ENCODE data around the gene EMC9. TPM values are rescaled to one million over a fixed set of nuclear protein-coding genes. Genes with fewer than 3 reads are reported as not detected.

EMC9 gene
- total RNA-seq, 1 donor: 9.9 TPM

DNA sequence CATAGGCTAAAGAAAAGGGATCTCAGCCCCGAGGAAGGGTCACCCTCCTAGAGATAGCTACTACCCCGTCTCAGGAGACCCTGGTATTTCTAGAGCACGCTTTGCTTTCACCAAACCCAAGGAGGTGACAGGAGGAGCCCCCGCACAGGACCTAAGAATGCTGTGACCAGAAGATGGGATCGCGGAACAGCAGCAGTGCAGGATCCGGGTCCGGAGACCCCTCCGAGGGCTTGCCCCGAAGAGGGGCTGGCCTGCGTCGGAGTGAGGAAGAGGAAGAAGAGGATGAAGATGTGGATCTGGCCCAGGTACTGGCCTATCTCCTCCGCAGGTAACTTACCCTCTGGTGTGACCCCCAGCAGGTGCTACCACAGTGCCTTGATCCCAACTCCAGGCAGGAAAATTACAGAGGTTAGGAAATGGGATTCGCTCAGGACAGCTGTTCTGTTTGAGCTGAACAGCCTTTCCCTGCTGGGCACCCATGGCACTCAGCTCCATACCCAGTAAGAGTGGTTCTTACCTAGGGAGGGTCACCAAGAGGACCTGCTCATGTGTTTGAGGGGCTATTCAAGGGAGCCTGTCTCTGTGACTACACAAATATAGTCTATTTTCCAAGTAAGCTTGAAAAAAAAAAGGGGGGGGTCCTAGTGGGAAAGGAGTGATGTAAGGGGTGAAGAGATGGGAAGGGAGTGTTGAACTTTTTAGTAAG, 25.8 kb downstream of the EMC9 start:
- TF ChIP-seq, protein P1, sequence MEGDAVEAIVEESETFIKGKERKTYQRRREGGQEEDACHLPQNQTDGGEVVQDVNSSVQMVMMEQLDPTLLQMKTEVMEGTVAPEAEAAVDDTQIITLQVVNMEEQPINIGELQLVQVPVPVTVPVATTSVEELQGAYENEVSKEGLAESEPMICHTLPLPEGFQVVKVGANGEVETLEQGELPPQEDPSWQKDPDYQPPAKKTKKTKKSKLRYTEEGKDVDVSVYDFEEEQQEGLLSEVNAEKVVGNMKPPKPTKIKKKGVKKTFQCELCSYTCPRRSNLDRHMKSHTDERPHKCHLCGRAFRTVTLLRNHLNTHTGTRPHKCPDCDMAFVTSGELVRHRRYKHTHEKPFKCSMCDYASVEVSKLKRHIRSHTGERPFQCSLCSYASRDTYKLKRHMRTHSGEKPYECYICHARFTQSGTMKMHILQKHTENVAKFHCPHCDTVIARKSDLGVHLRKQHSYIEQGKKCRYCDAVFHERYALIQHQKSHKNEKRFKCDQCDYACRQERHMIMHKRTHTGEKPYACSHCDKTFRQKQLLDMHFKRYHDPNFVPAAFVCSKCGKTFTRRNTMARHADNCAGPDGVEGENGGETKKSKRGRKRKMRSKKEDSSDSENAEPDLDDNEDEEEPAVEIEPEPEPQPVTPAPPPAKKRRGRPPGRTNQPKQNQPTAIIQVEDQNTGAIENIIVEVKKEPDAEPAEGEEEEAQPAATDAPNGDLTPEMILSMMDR (IDR thresholded peaks at IDR 0.05; ENCODE audit: insufficient read depth, low read depth, low read length): no peak
- DNase-seq (ENCODE audit: low read depth): no peak

DNA sequence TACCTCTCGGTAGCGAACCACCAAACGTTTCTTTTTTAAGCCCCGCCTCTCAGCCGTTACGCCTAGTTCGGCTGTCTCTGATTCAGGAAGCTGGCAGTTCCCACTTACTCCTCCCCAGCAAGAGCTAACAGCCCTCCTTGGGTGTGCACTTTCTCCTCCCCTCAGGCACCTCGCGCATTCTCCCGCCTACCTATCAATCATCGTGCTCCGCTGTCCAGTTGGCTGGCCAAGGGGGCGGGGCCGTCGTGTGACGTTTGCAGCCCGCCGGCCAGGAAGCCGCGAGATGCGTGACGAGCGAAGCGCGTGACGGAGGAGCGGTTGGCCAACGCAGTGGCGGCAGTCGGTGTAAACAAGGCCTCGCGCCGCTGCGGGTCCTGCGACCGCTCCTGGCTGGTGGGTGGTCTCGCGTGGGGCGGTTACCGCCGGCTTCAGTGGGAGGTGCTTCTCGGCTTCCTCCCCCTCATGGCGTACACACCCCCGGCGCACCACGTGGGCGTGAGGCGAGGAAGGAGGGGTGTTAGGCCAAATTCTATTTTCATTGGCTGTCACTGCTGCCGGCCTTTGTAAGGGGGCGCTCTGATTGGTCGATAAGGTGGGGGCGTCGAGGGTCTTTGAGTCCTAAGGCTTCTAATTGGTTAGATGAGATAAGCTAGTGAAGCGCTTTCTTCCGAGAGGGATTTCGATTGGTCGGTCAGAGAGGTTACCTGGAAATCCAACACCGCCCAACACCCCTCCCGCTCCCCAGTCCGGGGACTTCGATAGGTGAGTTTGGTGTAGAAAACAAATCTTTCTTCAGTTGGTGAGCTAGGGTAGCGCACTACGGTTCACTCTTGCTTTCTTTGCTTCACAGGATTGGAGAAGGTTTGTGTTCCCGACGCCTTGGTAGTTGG, 26.6 kb downstream of the EMC9 start, which contains the start of the genes DCAF11 and NRL:
Gene DCAF11 (plus strand): TSS at position 246 of the 890 bp plus-strand sequence. CDS start 818 bp downstream, outside the sequence.
Gene NRL (minus strand): TSS at position 418 of the 890 bp plus-strand sequence. CDS start 32,101 bp downstream, outside the sequence.
- H3K4me3 ChIP-seq (ENCODE audit: low read depth, low read length): peak within 1 kb of the TSS; percentile 87
- peak; percentile 100 for DNase-seq (ENCODE audit: low read depth)
- TF ChIP-seq, protein P1 (IDR thresholded peaks at IDR 0.05; ENCODE audit: insufficient read depth, low read depth, low read length): no peak

More for the DNA sequence above, 25.8 kb downstream of the EMC9 start:
- peak overlapping the region; percentile 87 for H3K4me3 ChIP-seq (ENCODE audit: low read depth, low read length)

DNA sequence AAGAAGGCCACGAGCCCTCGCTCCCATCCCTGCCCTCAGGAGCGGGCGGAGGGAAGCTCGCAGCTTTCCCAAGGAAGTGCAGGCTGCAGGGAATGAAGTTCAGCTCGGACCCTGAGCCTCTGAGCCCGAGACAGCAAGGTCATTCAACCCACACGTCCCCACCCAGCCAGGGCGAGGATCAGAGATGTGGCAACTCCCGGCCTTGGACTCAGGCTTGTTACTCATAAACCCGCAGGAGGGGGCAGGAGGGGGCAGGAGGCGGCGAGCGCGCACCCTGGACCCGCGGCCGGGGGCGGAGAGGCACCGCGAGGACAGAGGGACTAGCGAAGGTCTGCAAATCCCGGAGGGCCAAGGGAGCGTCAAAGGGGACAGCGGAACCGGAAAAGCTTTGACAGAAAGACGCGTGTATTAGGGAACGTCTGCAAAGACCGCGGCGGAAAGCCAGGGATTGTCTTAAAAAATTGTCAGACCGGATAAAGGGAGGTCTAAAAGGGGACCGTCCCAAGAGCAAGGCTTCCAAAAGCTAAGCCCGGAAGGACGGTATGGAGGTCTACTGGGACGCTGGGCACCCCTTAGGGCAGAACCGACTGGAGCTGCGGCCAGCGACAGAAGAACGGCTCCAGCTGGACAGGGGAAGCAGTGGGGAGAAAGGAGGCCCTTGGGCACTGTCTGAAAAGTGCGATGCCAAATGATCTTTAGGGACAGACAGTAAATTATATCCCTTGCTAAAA, 27.4 kb downstream of the EMC9 start:
- H3K4me3 ChIP-seq (ENCODE audit: low read depth, low read length): peak overlapping the region; percentile 87
- peak; percentile 92 for DNase-seq (ENCODE audit: low read depth)
- TF ChIP-seq, protein P1 (IDR thresholded peaks at IDR 0.05; ENCODE audit: insufficient read depth, low read depth, low read length): no peak

DNA sequence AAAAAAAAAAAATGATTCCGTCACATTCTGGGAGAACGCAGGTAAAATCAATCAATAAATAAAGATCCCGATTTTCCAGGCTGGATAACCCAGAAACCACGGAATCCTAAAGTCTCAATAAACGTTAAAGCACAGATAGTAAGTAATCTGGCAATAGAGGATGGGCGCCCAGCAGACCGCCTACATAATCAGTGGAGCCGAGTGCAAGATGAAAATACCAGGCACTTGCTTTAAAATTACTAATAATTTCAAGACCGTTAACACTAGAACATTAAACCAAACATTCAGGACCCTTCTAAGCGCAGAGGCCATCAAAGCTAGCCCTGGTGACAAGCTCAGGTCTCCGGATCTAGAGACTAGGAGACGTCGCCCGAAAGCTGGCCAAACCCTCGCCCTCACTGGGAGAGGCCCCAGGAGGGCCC, 28.0 kb downstream of the EMC9 start:
- TF ChIP-seq, protein P1 (IDR thresholded peaks at IDR 0.05; ENCODE audit: insufficient read depth, low read depth, low read length): no peak
- peak overlapping the region; percentile 87 for H3K4me3 ChIP-seq (ENCODE audit: low read depth, low read length)
- no peak for DNase-seq (ENCODE audit: low read depth)

DNA sequence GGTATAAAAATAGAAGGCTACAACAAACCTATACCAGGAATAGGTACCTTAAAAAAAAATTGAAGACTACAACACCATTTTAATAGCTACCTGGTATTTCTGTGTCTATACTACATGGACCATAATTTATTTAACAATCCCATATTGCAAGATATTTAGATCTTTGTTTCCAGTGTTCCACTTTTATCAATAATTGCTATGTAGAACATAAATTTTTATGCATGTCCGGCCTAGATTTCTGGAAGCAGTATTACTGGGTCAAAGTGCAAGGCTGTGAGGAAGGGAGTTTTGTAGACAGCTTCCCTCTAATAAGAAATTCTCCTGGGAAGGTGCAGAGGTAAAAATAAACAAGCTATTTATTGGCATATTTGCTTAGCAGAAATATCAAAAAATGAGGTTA, 30.9 kb downstream of the EMC9 start:
- H3K4me3 ChIP-seq (ENCODE audit: low read depth, low read length): no peak overlapping the region
- no peak for DNase-seq (ENCODE audit: low read depth)
- TF ChIP-seq, protein P1 (IDR thresholded peaks at IDR 0.05; ENCODE audit: insufficient read depth, low read depth, low read length): no peak

DNA sequence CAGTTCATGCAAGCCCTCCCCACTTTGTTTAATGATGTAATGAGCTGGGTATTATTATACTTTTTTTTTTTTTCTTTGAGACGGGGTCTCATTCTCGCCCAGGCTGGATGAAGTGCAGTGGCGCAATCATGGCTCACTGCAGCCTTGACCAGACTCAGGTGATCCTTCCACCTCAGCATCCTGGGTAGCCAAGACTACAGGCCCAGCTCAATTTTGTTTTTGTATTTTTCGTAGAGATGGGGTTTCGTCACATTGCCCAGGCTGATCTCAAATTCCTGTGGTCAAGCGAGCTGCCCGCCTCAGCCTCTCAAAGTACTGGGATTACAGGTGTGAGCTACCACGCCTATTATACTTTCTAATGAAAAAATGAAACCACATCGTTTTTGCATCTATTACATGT, 31.3 kb downstream of the EMC9 start:
- H3K4me3 ChIP-seq (ENCODE audit: low read depth, low read length): no peak overlapping the region
- no peak for DNase-seq (ENCODE audit: low read depth)
- TF ChIP-seq, protein P1 (IDR thresholded peaks at IDR 0.05; ENCODE audit: insufficient read depth, low read depth, low read length): no peak
